ENCODE data around the gene TBC1D9B. TPM values are rescaled to one million over a fixed set of nuclear protein-coding genes. Genes with fewer than 3 reads are reported as not detected.

TBC1D9B gene
- total and polyA plus RNA-seq, 2 of the 13 experiments (the other 11 are each of a cell fraction or from before 2014, with no cell fraction given): 35.0 to 50.0 TPM

- CTCF ChIA-PET (ENCODE audit: low intra/inter-chr PET ratio, low total read pairs): interaction anchor here (1.9 kb wide), 1 partner anchor 35 kb away, joined by 5 read pairs; no protein-coding TSS in a partner anchor
- TF ChIP-seq PRDM15 (CRISPR knock-in tag; IDR thresholded peaks at IDR 0.05): no peak
- TF ChIP-seq PLSCR1 (CRISPR knock-in tag; IDR thresholded peaks at IDR 0.05; ENCODE audit: borderline replicate concordance): no peak
- TF ChIP-seq NR2C2 (CRISPR knock-in tag; IDR thresholded peaks at IDR 0.05; ENCODE audit: borderline replicate concordance): 0 out of 2 replicates have a peak, but pooled peaks have one; percentile 22
- no peak for TF ChIP-seq ZNF30 (CRISPR knock-in tag; IDR thresholded peaks at IDR 0.05)
- no peak for TF ChIP-seq E2F1 (CRISPR knock-in tag; IDR thresholded peaks at IDR 0.05)
- no peak for TF ChIP-seq ZFP1 (CRISPR knock-in tag; IDR thresholded peaks at IDR 0.05)
- no peak for TF ChIP-seq ZNF609 (CRISPR knock-in tag; IDR thresholded peaks at IDR 0.05; ENCODE audit: borderline replicate concordance)
- TF ChIP-seq BCL6 (CRISPR knock-in tag; IDR thresholded peaks at IDR 0.05): no peak
- TF ChIP-seq ARNT (IDR thresholded peaks at IDR 0.05): no peak
- no peak for TF ChIP-seq ZNF607 (CRISPR knock-in tag; IDR thresholded peaks at IDR 0.05; ENCODE audit: borderline replicate concordance)
- TF ChIP-seq SOX13 (IDR thresholded peaks at IDR 0.05): no peak
- no peak for TF ChIP-seq SOX13 (CRISPR knock-in tag; conservative IDR thresholded peaks at IDR 0.05 in 1 of 2, IDR thresholded peaks at IDR 0.05 in 1 of 2)
These were observed 70.4 kb downstream of the TBC1D9B start for GRCh38 chr5:179837076-179838011.

More at GRCh38 chr5:179837076-179838011, 70.4 kb downstream of the TBC1D9B start:
- 97% methylated on average over 9 of the region's 15 CpGs for WGBS (ENCODE audit: low lambda C conversion rate)
- no peak overlapping the region for H2AFZ ChIP-seq (ENCODE audit: low read length)
- H3K4me1 ChIP-seq (ENCODE audit: insufficient read depth, low read length): peaks cover 8% of the 10 kb centered on the region
- no peak overlapping the region for H3K9ac ChIP-seq (ENCODE audit: insufficient read depth, low read depth, low read length)
- no peaks in the 10 kb centered on the region for H3K79me2 ChIP-seq (ENCODE audit: insufficient read depth, low read length)
- intact Hi-C loops (cut with micrococcal nuclease; ENCODE audit: unreplicated experiment): no loop called here
- ATAC-seq (peak; percentile 1; the same call in 2 of the 3 replicates), DNase-seq (ENCODE audit: low spot score) (no peak), FAIRE-seq (no peak)
- H3K4me2 ChIP-seq (ENCODE audit: low read depth, low read length): no peak overlapping the region
- no peaks in the 10 kb centered on the region for H3K27me3 ChIP-seq (ENCODE audit: control insufficient read depth in 1 of 2, insufficient read depth in 2 of 2, low read length in 2 of 2)
- in situ Hi-C loops (cut with HindIII; ENCODE audit: extremely low pct_ligation_motif_present, low pct_unique_long_range_greater_than_20kb): no loop called here
- H3K27ac ChIP-seq (ENCODE audit: extremely low read length, insufficient read depth, low read length): no peak overlapping the region
- BruUV-seq (replicated peaks): TSS peak; percentile 17
- no peak overlapping the region for H3K4me3 ChIP-seq (replicated peaks in 1 of 3; ENCODE audit: insufficient read depth in 1 of 3, low read depth in 2 of 3, low read length in 3 of 3)
- POLR2A ChIA-PET: interaction anchor here (0.9 to 4.3 kb wide), 11 partner anchors 10 to 214 kb away, joined by 3 to 19 read pairs (median 6); partner anchors contain the start of genes HNRNPH1 and SQSTM1
- H3K36me3 ChIP-seq (replicated peaks in 1 of 2; ENCODE audit: control insufficient read depth in 1 of 2, insufficient read depth in 2 of 2, low read length in 2 of 2): peaks cover 30 to 49% of the 10 kb centered on the region in 2 experiments
- H3K9me3 ChIP-seq (ENCODE audit: low read length): no peaks in the 10 kb centered on the region
- H4K20me1 ChIP-seq (ENCODE audit: insufficient read depth, low read length): peaks cover 17% of the 10 kb centered on the region; the same call in 1 of the 2 replicates

Data from HepG2 (cell line).